ENCODE results near the gene APBA1. TPM values are rescaled to one million over a fixed set of nuclear protein-coding genes. Genes with fewer than 3 reads are reported as not detected.

APBA1 gene
- polyA plus RNA-seq, 3 donors: 13.8 to 17.6 (median 15.3) TPM

GRCh38 chr9:69580582-69581214, 91.5 kb downstream of the APBA1 start:
- no peak for DNase-seq (ENCODE audit: low read depth in 3 of 3, low spot score in 2 of 3)

GRCh38 chr9:69579760-69580581, 92.2 kb downstream of the APBA1 start:
- DNase-seq (ENCODE audit: low read depth in 3 of 3, low spot score in 2 of 3): no peak

GRCh38 chr9:69579032-69579758, 93.0 kb downstream of the APBA1 start:
- DNase-seq (ENCODE audit: low read depth in 3 of 3, low spot score in 2 of 3): no peak

GRCh38 chr9:69578026-69578425, 94.1 kb downstream of the APBA1 start:
- DNase-seq (ENCODE audit: low read depth in 3 of 3, low spot score in 2 of 3): no peak

GRCh38 chr9:69577123-69577522, 95.0 kb downstream of the APBA1 start:
- DNase-seq (ENCODE audit: low read depth in 3 of 3, low spot score in 2 of 3): no peak

GRCh38 chr9:69574057-69574456, 98.1 kb downstream of the APBA1 start:
- DNase-seq (ENCODE audit: low read depth in 3 of 3, low spot score in 2 of 3): no peak

GRCh38 chr9:69573651-69574050, 98.5 kb downstream of the APBA1 start:
- peak in 2 of 3 donors; percentile 13 to 27 for DNase-seq (ENCODE audit: low read depth in 3 of 3, low spot score in 2 of 3)

GRCh38 chr9:69572611-69573010, 99.6 kb downstream of the APBA1 start:
- no peak for DNase-seq (ENCODE audit: low read depth in 3 of 3, low spot score in 2 of 3)

GRCh38 chr9:69571032-69571431, 101.1 kb downstream of the APBA1 start:
- DNase-seq (ENCODE audit: low read depth in 3 of 3, low spot score in 2 of 3): no peak

- DNase-seq (ENCODE audit: low read depth in 3 of 3, low spot score in 2 of 3): no peak
Observed at GRCh38 chr9:69569738-69570451, 102.3 kb downstream of the APBA1 start.

GRCh38 chr9:69564557-69564956, 107.6 kb downstream of the APBA1 start:
- no peak for DNase-seq (ENCODE audit: low read depth in 3 of 3, low spot score in 2 of 3)

GRCh38 chr9:69559126-69559525, 113.0 kb downstream of the APBA1 start:
- DNase-seq (ENCODE audit: low read depth in 3 of 3, low spot score in 2 of 3): no peak

- no peak for DNase-seq (ENCODE audit: low read depth in 3 of 3, low spot score in 2 of 3)
Observed at GRCh38 chr9:69556707-69557106, 115.5 kb downstream of the APBA1 start.

- DNase-seq (ENCODE audit: low read depth in 3 of 3, low spot score in 2 of 3): no peak
Observed at GRCh38 chr9:69555802-69556201, 116.4 kb downstream of the APBA1 start.

- DNase-seq (ENCODE audit: low read depth in 3 of 3, low spot score in 2 of 3): no peak
Observed at GRCh38 chr9:69554945-69555344, 117.2 kb downstream of the APBA1 start.

- DNase-seq (ENCODE audit: low read depth in 3 of 3, low spot score in 2 of 3): peak in 1 of 3 donors; percentile 37
Observed at GRCh38 chr9:69549310-69550202, 122.6 kb downstream of the APBA1 start.

GRCh38 chr9:69548681-69549080, 123.5 kb downstream of the APBA1 start:
- no peak for DNase-seq (ENCODE audit: low read depth in 3 of 3, low spot score in 2 of 3)

GRCh38 chr9:69546265-69546664, 125.9 kb downstream of the APBA1 start:
- DNase-seq (ENCODE audit: low read depth in 3 of 3, low spot score in 2 of 3): no peak

- DNase-seq (ENCODE audit: low read depth in 3 of 3, low spot score in 2 of 3): no peak
Observed at GRCh38 chr9:69542942-69543704, 129.0 kb downstream of the APBA1 start.

Data from right renal cortex interstitium (tissue), 3 donors.